Epithelial cell of proximal tubule (primary cell): ENCODE measurements around the gene POLR1B. TPM values are rescaled to one million over a fixed set of nuclear protein-coding genes. Genes with fewer than 3 reads are reported as not detected.
"Not testable (repeated sequence)": the region's sequence is repeated elsewhere in the genome, so short reads cannot be mapped to it uniquely, and the experiment has no call there.

Source experiments
- DNase-seq: peaks from one replicate; pipeline ENCODE4 v3.0.0-alpha.2; 2011; ENCODE audit warnings: low read depth
- H3K4me3 ChIP-seq: 2 replicates; pipeline ENCODE4 v1.5.1; 2011; ENCODE audit warnings: low read depth, mild to moderate bottlenecking, low read length
- CTCF ChIP-seq: conservative IDR thresholded peaks from 2 replicates; pipeline ENCODE4 v1.5.1; 2012; ENCODE audit warnings: low read depth, mild to moderate bottlenecking, low read length
- total RNA-seq: library from RNA; depleted of rRNA; stranded (reverse); fragments of >200 nt; gene quantifications from 2 replicates; pipeline ENCODE4 v1.2.3, GENCODE V29; 2015

Gene POLR1B
- total RNA-seq, 1 donor from 2014 or later = 9.7 TPM

GRCh38 chr2:112614201-112614840, 72.1 kb downstream of the POLR1B start:
- no peak for TF ChIP-seq CTCF
- no peak for DNase-seq
- no peak overlapping the region for H3K4me3 ChIP-seq

GRCh38 chr2:112615051-112615450, 72.8 kb downstream of the POLR1B start:
- TF ChIP-seq CTCF = no peak
- DNase-seq = no peak
- no peak overlapping the region for H3K4me3 ChIP-seq

GRCh38 chr2:112615798-112616197, 73.5 kb downstream of the POLR1B start:
- not testable (repeated sequence) for DNase-seq, H3K4me3 ChIP-seq

- no peak overlapping the region for H3K4me3 ChIP-seq
- DNase-seq = no peak
- no peak for TF ChIP-seq CTCF
These were observed 76.1 kb downstream of the POLR1B start for GRCh38 chr2:112618383-112618782.

GRCh38 chr2:112621790-112622527, 79.7 kb downstream of the POLR1B start:
- no peak for DNase-seq
- no peak overlapping the region for H3K4me3 ChIP-seq
- TF ChIP-seq CTCF = no peak

GRCh38 chr2:112622528-112622849, 80.2 kb downstream of the POLR1B start:
- no peak for TF ChIP-seq CTCF
- no peak overlapping the region for H3K4me3 ChIP-seq
- no peak for DNase-seq

GRCh38 chr2:112623913-112624777, 81.9 kb downstream of the POLR1B start:
- DNase-seq = no peak
- no peak overlapping the region for H3K4me3 ChIP-seq
- no peak for TF ChIP-seq CTCF
